HepG2 (cell line): ENCODE data around the gene MINDY1. TPM values are rescaled to one million over a fixed set of nuclear protein-coding genes. Genes with fewer than 3 reads are reported as not detected.
A peak's percentile ranks its signal among the peaks of the same experiment; 100 is the strongest.

ENCODE experiments used
- ARHGAP35 ChIP-seq: sonication (generic); formaldehyde crosslinking; IDR thresholded peaks from 2 replicates; pipeline ENCODE4 v1.9.0; 2022; ENCODE audit warnings: mild to moderate bottlenecking, inconsistent platforms, moderate library complexity, missing genetic modification reagents, borderline replicate concordance
- BORCS8-MEF2B ChIP-seq: sonication (generic); formaldehyde crosslinking; IDR thresholded peaks from 2 replicates; pipeline ENCODE4 v1.8.0; 2022; ENCODE audit warnings: mild to moderate bottlenecking, missing genetic modification reagents
- CBX1 ChIP-seq: IDR thresholded peaks from one replicate; pipeline ENCODE4 v1.6.1; 2016; ENCODE audit warnings: antibody characterized with exemption, low read depth
- CREB1 ChIP-seq, 2 experiments: fragments of 450-650 bp in 1 of 2; IDR thresholded peaks; 2 replicates each; pipeline ENCODE4 v1.6.1; 2016 to 2017; ENCODE audit warnings: control low read depth in 1 of 2, mild to moderate bottlenecking in 1 of 2, missing compliant biosample characterization in 1 of 2, missing genetic modification characterization in 1 of 2
- HNF1B ChIP-seq: sonication (generic); formaldehyde crosslinking; IDR thresholded peaks from 2 replicates; pipeline ENCODE4 v1.5.1; 2020; ENCODE audit warnings: mild to moderate bottlenecking, moderate library complexity, missing genetic modification reagents
- HNRNPH1 ChIP-seq: fragments of 200-400 bp; formaldehyde crosslinking; optimal IDR thresholded peaks from 2 replicates; pipeline ENCODE3; 2017; ENCODE audit warnings: mild to moderate bottlenecking, low read depth, low read length
- HOXA7 ChIP-seq: sonication (generic); formaldehyde crosslinking; IDR thresholded peaks from 2 replicates; pipeline ENCODE4 v1.8.1; 2022; ENCODE audit warnings: mild to moderate bottlenecking, missing genetic modification reagents, moderate library complexity
- HOXD1 ChIP-seq: sonication (generic); formaldehyde crosslinking; IDR thresholded peaks from 2 replicates; pipeline ENCODE4 v1.5.0; 2020; ENCODE audit warnings: missing genetic modification reagents
- KDM2A ChIP-seq: sonication (generic); formaldehyde crosslinking; IDR thresholded peaks from 2 replicates; pipeline ENCODE4 v1.4.0; 2020; ENCODE audit warnings: low read depth, missing genetic modification reagents, borderline replicate concordance
- NAIF1 ChIP-seq: sonication (generic); formaldehyde crosslinking; IDR thresholded peaks from 2 replicates; pipeline ENCODE4 v1.5.0; 2020; ENCODE audit warnings: mild to moderate bottlenecking, missing genetic modification reagents, borderline replicate concordance
- NKX3-1 ChIP-seq: sonication (generic); formaldehyde crosslinking; IDR thresholded peaks from 2 replicates; pipeline ENCODE4 v1.5.0; 2020; ENCODE audit warnings: missing genetic modification reagents
- TCF12 ChIP-seq, 2 experiments: fragments of 450-650 bp in 1 of 2; sonication (generic) in 1 of 2; formaldehyde crosslinking in 1 of 2; IDR thresholded peaks; 2 replicates each; pipeline versions ENCODE4 v1.6.1 to v1.8.0; 2017 to 2022; ENCODE audit warnings: antibody characterized with exemption in 1 of 2, mild to moderate bottlenecking in 1 of 2, missing genetic modification reagents in 1 of 2, moderate library complexity in 1 of 2
- TFE3 ChIP-seq: IDR thresholded peaks from 2 replicates; pipeline ENCODE4 v1.6.1; 2016
- ZBTB43 ChIP-seq: sonication (generic); formaldehyde crosslinking; conservative IDR thresholded peaks from 2 replicates; pipeline ENCODE4 v1.4.0; 2020; ENCODE audit warnings: missing genetic modification reagents
- ZNF280D ChIP-seq: sonication (generic); formaldehyde crosslinking; IDR thresholded peaks from 2 replicates; pipeline ENCODE4 v1.5.1; 2020; ENCODE audit warnings: mild to moderate bottlenecking, missing genetic modification reagents
- ZNF282 ChIP-seq: fragments of 450-650 bp; IDR thresholded peaks from 2 replicates; pipeline ENCODE4 v1.6.1; 2018; ENCODE audit not compliant: partially characterized antibody
- ZNF574 ChIP-seq: sonication (generic); formaldehyde crosslinking; IDR thresholded peaks from 2 replicates; pipeline ENCODE4 v1.4.0; 2020; ENCODE audit warnings: missing genetic modification reagents
- ZNF883 ChIP-seq: sonication (generic); formaldehyde crosslinking; IDR thresholded peaks from 2 replicates; pipeline ENCODE4 v1.5.1; 2020; ENCODE audit warnings: mild to moderate bottlenecking, missing genetic modification reagents; ENCODE audit errors: not compliant biosample characterization
- polyA plus RNA-seq, 8 experiments: library from polyadenylated mRNA; depleted of rRNA in 3 of 8; stranded (reverse) in 7 of 8; unstranded in 1 of 8; fragments of >200 nt; fragmentation: Illumina TruSeq in 4 of 8; extraction: Trizol in 4 of 8; gene quantifications; 2 replicates each; pipeline versions ENCODE4 v1.2.1 to v1.2.3, GENCODE V29; 2011 to 2016; ENCODE audit warnings: low read depth in 4 of 8, missing spikeins in 1 of 8, mixed read lengths in 1 of 8; ENCODE audit not compliant: insufficient read depth in 1 of 8
- total RNA-seq, 5 experiments: library from RNA; depleted of rRNA; stranded (reverse); fragments of >200 nt; fragmentation: Illumina TruSeq; extraction: Trizol; gene quantifications; 2 replicates each; pipeline ENCODE4 v1.2.3, GENCODE V29; 2016; ENCODE audit warnings: low read depth in 1 of 5

Gene MINDY1
- total and polyA plus RNA-seq, 2 of the 13 experiments (the other 11 are each of a cell fraction or from before 2014, with no cell fraction given): 11.1 to 15.0 TPM

GRCh38 chr1:151006327-151007052 lies at the start of gene MINDY1 (continued):
- 0 out of 2 replicates have a peak, but pooled peaks have one; percentile 46 for TF ChIP-seq ZNF574 (CRISPR knock-in tag)
- no peak for TF ChIP-seq ZNF282
- no peak for TF ChIP-seq BORCS8-MEF2B
- no peak for TF ChIP-seq HNRNPH1
- no peak for TF ChIP-seq CREB1 (IDR thresholded peaks at IDR 0.05)
- no peak for TF ChIP-seq CREB1 (CRISPR knock-in tag; IDR thresholded peaks at IDR 0.05)
- no peak for TF ChIP-seq ZBTB43
- TF ChIP-seq NAIF1 (CRISPR knock-in tag): no peak
- no peak for TF ChIP-seq TFE3
- TF ChIP-seq NKX3-1 (CRISPR knock-in tag): no peak
- TF ChIP-seq HOXA7: no peak
- TF ChIP-seq KDM2A (CRISPR knock-in tag): peak; percentile 41; the same call in 1 of the 2 replicates
- TF ChIP-seq HNF1B (CRISPR knock-in tag): 0 out of 2 replicates have a peak, but pooled peaks have one; percentile 33
- TF ChIP-seq HOXD1 (CRISPR knock-in tag): no peak
- no peak for TF ChIP-seq CBX1
- peak; percentile 73 for TF ChIP-seq ZNF883
- no peak for TF ChIP-seq ZNF280D (CRISPR knock-in tag)
- no peak for TF ChIP-seq TCF12 (IDR thresholded peaks at IDR 0.05)
- no peak for TF ChIP-seq TCF12 (CRISPR knock-in tag; IDR thresholded peaks at IDR 0.05)
- no peak for TF ChIP-seq ARHGAP35 (CRISPR knock-in tag)
